ENCODE results near the gene LRFN3.
"Not testable (repeated sequence)": the region's sequence is repeated elsewhere in the genome, so short reads cannot be mapped to it uniquely, and the experiment has no call there.

Gene LRFN3

GRCh38 chr19:35908010-35908441, 28.1 kb upstream of the LRFN3 start, which contains the start of gene TYROBP:
TYROBP (minus strand) TSS chr19:35908295; CDS start chr19:35908228, 67 bp downstream.
- Histone ChIP-seq H3K27me3 (ENCODE audit: insufficient read depth, insufficient read length) (no peaks in the 10 kb centered on the region), H3K9me3 (ENCODE audit: insufficient read depth, low read length) (no peaks in the 10 kb centered on the region), H3K4me3 (ENCODE audit: insufficient read length, low read depth) (no peak within 1 kb of the TSS), H3K4me1 (ENCODE audit: insufficient read depth, insufficient read length) (peaks cover 5% of the 10 kb centered on the region), H3K36me3 (ENCODE audit: insufficient read depth, insufficient read length, low read length) (no peaks in the 10 kb centered on the region), H3K9ac (ENCODE audit: insufficient read length, low read depth) (no peak within 1 kb of the TSS)
- no peak for DNase-seq (ENCODE audit: low read depth, low spot score)
- TF ChIP-seq SUZ12 (IDR thresholded peaks at IDR 0.05; ENCODE audit: extremely low read depth, insufficient read depth, insufficient read length): no peak
- TF ChIP-seq YY1 (IDR thresholded peaks at IDR 0.05; ENCODE audit: insufficient read depth, insufficient read length): no peak
- no peak for TF ChIP-seq ZNF274 (IDR thresholded peaks at IDR 0.05; ENCODE audit: low read depth, low read length)

DNA sequence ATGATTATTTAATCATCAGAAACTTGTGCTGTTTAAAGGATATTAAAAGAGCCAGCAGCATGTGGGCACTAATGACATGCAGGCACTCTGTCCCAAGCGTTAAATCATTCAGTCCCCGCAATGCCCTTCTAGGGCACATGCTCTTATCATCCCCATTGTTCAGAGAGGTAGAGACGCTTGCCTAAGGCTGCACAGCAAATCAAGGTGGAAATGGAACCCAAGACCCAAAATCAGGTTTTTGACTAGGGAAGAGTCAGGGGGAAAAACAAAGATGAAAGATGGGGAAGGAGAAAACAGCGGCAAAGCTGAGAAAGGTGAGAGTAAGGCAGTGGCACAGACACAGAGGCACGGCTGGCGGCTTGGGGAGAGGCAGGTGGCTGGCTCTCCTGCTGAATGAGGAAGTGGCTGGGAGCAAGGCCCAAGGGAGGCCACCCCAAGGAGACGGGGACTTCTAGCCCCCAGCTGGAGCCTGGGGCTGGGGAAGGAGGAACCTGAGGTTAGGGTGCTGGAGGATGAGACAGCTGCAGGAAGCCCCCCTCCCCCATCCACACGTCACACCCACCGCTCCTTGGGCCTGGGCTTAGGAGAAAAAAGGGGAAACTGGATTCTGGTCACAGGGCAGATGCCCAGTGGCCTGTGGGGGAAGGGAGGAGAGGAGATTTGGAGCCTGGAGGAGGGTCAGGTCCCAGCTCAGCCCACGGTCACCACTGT, 27.0 kb upstream of the LRFN3 start:
- no peak for TF ChIP-seq YY1 (IDR thresholded peaks at IDR 0.05; ENCODE audit: insufficient read depth, insufficient read length)
- TF ChIP-seq ZNF274 (IDR thresholded peaks at IDR 0.05; ENCODE audit: low read depth, low read length): no peak
- TF ChIP-seq SUZ12 (IDR thresholded peaks at IDR 0.05; ENCODE audit: extremely low read depth, insufficient read depth, insufficient read length): no peak
- Histone ChIP-seq H3K4me3 (ENCODE audit: insufficient read length, low read depth) (no peak overlapping the region), H3K36me3 (ENCODE audit: insufficient read depth, insufficient read length, low read length) (no peaks in the 10 kb centered on the region), H3K9ac (ENCODE audit: insufficient read length, low read depth) (no peak overlapping the region), H3K9me3 (ENCODE audit: insufficient read depth, low read length) (no peaks in the 10 kb centered on the region), H3K4me1 (ENCODE audit: insufficient read depth, insufficient read length) (peaks cover 2% of the 10 kb centered on the region), H3K27me3 (ENCODE audit: insufficient read depth, insufficient read length) (no peaks in the 10 kb centered on the region)
- no peak for DNase-seq (ENCODE audit: low read depth, low spot score)

DNA sequence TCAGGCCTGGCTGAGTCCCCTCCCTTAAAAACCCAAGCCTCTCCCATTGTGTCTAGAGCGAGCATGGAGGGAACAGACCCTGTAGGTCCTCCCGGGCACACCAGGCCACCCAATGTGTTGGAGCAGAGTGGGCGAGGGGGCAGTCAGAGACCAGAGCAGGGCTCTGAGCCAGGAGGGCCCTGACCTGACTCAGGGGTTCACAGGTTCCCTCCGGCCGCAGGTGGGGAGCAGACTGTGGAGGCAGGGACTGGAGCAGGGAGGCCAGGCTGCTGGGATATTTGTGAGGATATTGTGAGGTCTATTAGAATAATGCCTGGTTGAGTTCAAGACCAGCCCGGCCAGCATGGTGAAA, 26.5 kb upstream of the LRFN3 start:
- no peaks in the 10 kb centered on the region for H3K27me3 ChIP-seq (ENCODE audit: insufficient read depth, insufficient read length)
- peaks cover 2% of the 10 kb centered on the region for H3K4me1 ChIP-seq (ENCODE audit: insufficient read depth, insufficient read length)
- H3K9ac ChIP-seq (ENCODE audit: insufficient read length, low read depth): no peak overlapping the region
- no peak overlapping the region for H3K4me3 ChIP-seq (ENCODE audit: insufficient read length, low read depth)
- DNase-seq (ENCODE audit: low read depth, low spot score): no peak
- no peaks in the 10 kb centered on the region for H3K36me3 ChIP-seq (ENCODE audit: insufficient read depth, insufficient read length, low read length)
- no peaks in the 10 kb centered on the region for H3K9me3 ChIP-seq (ENCODE audit: insufficient read depth, low read length)
- TF ChIP-seq ZNF274 (IDR thresholded peaks at IDR 0.05; ENCODE audit: low read depth, low read length) (no peak), YY1 (IDR thresholded peaks at IDR 0.05; ENCODE audit: insufficient read depth, insufficient read length) (no peak), SUZ12 (IDR thresholded peaks at IDR 0.05; ENCODE audit: extremely low read depth, insufficient read depth, insufficient read length) (no peak)

DNA sequence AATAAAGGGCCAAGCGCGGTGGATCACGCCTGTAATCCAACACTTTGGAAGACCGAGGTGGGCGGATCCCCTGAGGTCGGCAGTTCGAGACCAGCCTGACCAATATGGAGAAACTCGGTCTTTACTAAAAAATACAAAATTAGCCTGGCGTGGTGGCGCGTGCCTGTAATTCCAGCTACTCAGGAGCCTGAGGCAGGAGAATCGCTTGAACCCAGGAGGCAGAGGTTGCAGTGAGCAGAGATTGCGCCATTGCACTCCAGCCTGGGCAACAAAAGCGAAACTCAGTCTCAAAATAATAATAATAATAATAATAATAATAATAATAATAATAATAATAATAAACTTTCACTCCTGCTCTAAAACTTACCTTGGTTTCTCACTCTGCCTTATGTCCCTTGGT, 25.8 kb upstream of the LRFN3 start:
- DNase-seq (ENCODE audit: low read depth, low spot score); H3K9ac ChIP-seq (ENCODE audit: insufficient read length, low read depth); H3K27me3 ChIP-seq (ENCODE audit: insufficient read depth, insufficient read length); H3K9me3 ChIP-seq (ENCODE audit: insufficient read depth, low read length); H3K4me1 ChIP-seq (ENCODE audit: insufficient read depth, insufficient read length); H3K36me3 ChIP-seq (ENCODE audit: insufficient read depth, insufficient read length, low read length); H3K4me3 ChIP-seq (ENCODE audit: insufficient read length, low read depth): not testable (repeated sequence)

DNA sequence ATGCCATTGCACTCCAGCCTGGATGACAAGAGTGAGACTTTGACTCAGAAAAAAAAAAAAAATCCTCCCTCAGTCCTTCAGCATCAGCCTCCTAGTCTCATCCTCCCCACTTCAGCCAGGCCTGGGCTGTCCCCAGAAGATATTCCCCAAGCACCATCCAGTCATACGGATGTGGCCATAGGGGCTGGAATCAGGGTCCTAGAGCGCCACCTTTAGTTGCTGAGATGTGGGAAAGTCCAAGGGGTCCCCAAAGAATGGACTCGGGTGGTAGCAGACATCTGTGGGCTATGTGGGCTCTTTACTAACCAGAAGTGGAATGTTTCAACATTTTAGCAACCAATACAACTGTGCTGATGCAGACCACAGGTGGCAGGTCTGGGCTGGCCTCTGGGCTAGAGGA, 25.0 kb upstream of the LRFN3 start:
- no peaks in the 10 kb centered on the region for H3K27me3 ChIP-seq (ENCODE audit: insufficient read depth, insufficient read length)
- H3K36me3 ChIP-seq (ENCODE audit: insufficient read depth, insufficient read length, low read length): no peaks in the 10 kb centered on the region
- H3K4me3 ChIP-seq (ENCODE audit: insufficient read length, low read depth): no peak overlapping the region
- TF ChIP-seq ZNF274 (IDR thresholded peaks at IDR 0.05; ENCODE audit: low read depth, low read length) (no peak), YY1 (IDR thresholded peaks at IDR 0.05; ENCODE audit: insufficient read depth, insufficient read length) (no peak), SUZ12 (IDR thresholded peaks at IDR 0.05; ENCODE audit: extremely low read depth, insufficient read depth, insufficient read length) (no peak)
- H3K9me3 ChIP-seq (ENCODE audit: insufficient read depth, low read length): no peaks in the 10 kb centered on the region
- H3K9ac ChIP-seq (ENCODE audit: insufficient read length, low read depth): no peak overlapping the region
- peaks cover 2% of the 10 kb centered on the region for H3K4me1 ChIP-seq (ENCODE audit: insufficient read depth, insufficient read length)
- no peak for DNase-seq (ENCODE audit: low read depth, low spot score)

DNA sequence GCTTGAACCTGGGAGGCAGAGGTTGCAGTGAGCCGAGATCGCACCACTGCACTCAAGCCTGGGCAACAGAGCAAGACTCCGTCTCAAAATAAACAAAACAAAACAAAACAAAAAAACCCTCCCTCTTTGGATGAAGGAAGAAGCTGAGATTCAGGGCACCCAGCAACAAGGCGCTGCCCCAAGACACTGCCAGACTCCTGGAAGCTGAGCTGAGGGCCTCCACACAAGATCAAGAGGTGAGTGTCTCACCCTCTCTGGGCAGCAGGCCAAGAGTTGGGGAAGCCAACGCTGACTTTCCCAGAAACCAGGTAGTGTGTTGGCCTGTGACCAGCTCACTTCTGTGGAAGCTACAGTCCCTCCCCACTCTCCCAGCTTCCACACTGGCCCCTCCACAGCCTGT, 24.4 kb upstream of the LRFN3 start:
- Histone ChIP-seq H3K9me3 (ENCODE audit: insufficient read depth, low read length) (no peaks in the 10 kb centered on the region), H3K9ac (ENCODE audit: insufficient read length, low read depth) (no peak overlapping the region), H3K4me1 (ENCODE audit: insufficient read depth, insufficient read length) (peaks cover 2% of the 10 kb centered on the region), H3K36me3 (ENCODE audit: insufficient read depth, insufficient read length, low read length) (no peaks in the 10 kb centered on the region), H3K4me3 (ENCODE audit: insufficient read length, low read depth) (no peak overlapping the region), H3K27me3 (ENCODE audit: insufficient read depth, insufficient read length) (no peaks in the 10 kb centered on the region)
- TF ChIP-seq YY1 (IDR thresholded peaks at IDR 0.05; ENCODE audit: insufficient read depth, insufficient read length): no peak
- TF ChIP-seq SUZ12 (IDR thresholded peaks at IDR 0.05; ENCODE audit: extremely low read depth, insufficient read depth, insufficient read length): no peak
- DNase-seq (ENCODE audit: low read depth, low spot score): no peak

- Histone ChIP-seq H3K36me3 (ENCODE audit: insufficient read depth, insufficient read length, low read length) (no peaks in the 10 kb centered on the region), H3K9ac (ENCODE audit: insufficient read length, low read depth) (no peak overlapping the region), H3K4me3 (ENCODE audit: insufficient read length, low read depth) (no peak overlapping the region), H3K27me3 (ENCODE audit: insufficient read depth, insufficient read length) (no peaks in the 10 kb centered on the region), H3K4me1 (ENCODE audit: insufficient read depth, insufficient read length) (no peaks in the 10 kb centered on the region), H3K9me3 (ENCODE audit: insufficient read depth, low read length) (no peaks in the 10 kb centered on the region)
- TF ChIP-seq SUZ12 (IDR thresholded peaks at IDR 0.05; ENCODE audit: extremely low read depth, insufficient read depth, insufficient read length): no peak
- TF ChIP-seq YY1 (IDR thresholded peaks at IDR 0.05; ENCODE audit: insufficient read depth, insufficient read length): no peak
- TF ChIP-seq ZNF274 (IDR thresholded peaks at IDR 0.05; ENCODE audit: low read depth, low read length): no peak
- no peak for DNase-seq (ENCODE audit: low read depth, low spot score)
These were observed 22.6 kb upstream of the LRFN3 start for GRCh38 chr19:35913589-35913988.
